ENCODE measurements around the gene FRMPD4.

DNA sequence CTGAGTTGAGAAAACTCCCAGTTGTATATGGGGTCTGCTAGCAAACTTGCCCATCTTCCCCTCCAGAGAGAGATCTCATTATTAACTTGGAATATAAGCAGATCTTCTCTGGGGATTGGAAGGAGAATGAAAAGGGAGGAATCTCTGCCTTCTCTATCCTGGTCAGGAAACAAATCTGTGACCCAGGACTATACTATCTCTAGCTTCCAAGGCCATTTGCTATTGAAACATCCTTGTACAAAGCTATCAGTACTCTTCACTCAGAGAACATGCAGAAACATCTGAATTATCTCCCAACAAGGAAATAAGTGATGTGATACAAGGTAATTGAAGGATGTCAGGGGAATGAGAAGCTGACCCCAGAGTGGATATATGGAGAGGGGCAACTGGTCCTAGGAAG lies 183.8 kb downstream of the FRMPD4 start:
- TF ChIP-seq, protein P1, sequence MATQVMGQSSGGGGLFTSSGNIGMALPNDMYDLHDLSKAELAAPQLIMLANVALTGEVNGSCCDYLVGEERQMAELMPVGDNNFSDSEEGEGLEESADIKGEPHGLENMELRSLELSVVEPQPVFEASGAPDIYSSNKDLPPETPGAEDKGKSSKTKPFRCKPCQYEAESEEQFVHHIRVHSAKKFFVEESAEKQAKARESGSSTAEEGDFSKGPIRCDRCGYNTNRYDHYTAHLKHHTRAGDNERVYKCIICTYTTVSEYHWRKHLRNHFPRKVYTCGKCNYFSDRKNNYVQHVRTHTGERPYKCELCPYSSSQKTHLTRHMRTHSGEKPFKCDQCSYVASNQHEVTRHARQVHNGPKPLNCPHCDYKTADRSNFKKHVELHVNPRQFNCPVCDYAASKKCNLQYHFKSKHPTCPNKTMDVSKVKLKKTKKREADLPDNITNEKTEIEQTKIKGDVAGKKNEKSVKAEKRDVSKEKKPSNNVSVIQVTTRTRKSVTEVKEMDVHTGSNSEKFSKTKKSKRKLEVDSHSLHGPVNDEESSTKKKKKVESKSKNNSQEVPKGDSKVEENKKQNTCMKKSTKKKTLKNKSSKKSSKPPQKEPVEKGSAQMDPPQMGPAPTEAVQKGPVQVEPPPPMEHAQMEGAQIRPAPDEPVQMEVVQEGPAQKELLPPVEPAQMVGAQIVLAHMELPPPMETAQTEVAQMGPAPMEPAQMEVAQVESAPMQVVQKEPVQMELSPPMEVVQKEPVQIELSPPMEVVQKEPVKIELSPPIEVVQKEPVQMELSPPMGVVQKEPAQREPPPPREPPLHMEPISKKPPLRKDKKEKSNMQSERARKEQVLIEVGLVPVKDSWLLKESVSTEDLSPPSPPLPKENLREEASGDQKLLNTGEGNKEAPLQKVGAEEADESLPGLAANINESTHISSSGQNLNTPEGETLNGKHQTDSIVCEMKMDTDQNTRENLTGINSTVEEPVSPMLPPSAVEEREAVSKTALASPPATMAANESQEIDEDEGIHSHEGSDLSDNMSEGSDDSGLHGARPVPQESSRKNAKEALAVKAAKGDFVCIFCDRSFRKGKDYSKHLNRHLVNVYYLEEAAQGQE (IDR thresholded peaks at IDR 0.05) = no peak
- TF ChIP-seq, protein P2, sequence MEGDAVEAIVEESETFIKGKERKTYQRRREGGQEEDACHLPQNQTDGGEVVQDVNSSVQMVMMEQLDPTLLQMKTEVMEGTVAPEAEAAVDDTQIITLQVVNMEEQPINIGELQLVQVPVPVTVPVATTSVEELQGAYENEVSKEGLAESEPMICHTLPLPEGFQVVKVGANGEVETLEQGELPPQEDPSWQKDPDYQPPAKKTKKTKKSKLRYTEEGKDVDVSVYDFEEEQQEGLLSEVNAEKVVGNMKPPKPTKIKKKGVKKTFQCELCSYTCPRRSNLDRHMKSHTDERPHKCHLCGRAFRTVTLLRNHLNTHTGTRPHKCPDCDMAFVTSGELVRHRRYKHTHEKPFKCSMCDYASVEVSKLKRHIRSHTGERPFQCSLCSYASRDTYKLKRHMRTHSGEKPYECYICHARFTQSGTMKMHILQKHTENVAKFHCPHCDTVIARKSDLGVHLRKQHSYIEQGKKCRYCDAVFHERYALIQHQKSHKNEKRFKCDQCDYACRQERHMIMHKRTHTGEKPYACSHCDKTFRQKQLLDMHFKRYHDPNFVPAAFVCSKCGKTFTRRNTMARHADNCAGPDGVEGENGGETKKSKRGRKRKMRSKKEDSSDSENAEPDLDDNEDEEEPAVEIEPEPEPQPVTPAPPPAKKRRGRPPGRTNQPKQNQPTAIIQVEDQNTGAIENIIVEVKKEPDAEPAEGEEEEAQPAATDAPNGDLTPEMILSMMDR (IDR thresholded peaks at IDR 0.05) = no peak
- TF ChIP-seq MAZ (IDR thresholded peaks at IDR 0.05; ENCODE audit: borderline replicate concordance, low read depth, low read length) (no peak), POLR2A (IDR thresholded peaks at IDR 0.05; ENCODE audit: low read length) (no peak)
- TF ChIP-seq, protein P3, sequence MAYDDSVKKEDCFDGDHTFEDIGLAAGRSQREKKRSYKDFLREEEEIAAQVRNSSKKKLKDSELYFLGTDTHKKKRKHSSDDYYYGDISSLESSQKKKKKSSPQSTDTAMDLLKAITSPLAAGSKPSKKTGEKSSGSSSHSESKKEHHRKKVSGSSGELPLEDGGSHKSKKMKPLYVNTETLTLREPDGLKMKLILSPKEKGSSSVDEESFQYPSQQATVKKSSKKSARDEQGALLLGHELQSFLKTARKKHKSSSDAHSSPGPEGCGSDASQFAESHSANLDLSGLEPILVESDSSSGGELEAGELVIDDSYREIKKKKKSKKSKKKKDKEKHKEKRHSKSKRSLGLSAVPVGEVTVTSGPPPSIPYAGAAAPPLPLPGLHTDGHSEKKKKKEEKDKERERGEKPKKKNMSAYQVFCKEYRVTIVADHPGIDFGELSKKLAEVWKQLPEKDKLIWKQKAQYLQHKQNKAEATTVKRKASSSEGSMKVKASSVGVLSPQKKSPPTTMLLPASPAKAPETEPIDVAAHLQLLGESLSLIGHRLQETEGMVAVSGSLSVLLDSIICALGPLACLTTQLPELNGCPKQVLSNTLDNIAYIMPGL (CRISPR knock-in tag; IDR thresholded peaks at IDR 0.05; ENCODE audit: borderline replicate concordance) = no peak
- TF ChIP-seq, protein P4, sequence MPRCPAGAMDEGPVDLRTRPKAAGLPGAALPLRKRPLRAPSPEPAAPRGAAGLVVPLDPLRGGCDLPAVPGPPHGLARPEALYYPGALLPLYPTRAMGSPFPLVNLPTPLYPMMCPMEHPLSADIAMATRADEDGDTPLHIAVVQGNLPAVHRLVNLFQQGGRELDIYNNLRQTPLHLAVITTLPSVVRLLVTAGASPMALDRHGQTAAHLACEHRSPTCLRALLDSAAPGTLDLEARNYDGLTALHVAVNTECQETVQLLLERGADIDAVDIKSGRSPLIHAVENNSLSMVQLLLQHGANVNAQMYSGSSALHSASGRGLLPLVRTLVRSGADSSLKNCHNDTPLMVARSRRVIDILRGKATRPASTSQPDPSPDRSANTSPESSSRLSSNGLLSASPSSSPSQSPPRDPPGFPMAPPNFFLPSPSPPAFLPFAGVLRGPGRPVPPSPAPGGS (IDR thresholded peaks at IDR 0.05) = no peak
- TF ChIP-seq, protein P5, sequence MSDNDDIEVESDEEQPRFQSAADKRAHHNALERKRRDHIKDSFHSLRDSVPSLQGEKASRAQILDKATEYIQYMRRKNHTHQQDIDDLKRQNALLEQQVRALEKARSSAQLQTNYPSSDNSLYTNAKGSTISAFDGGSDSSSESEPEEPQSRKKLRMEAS (IDR thresholded peaks at IDR 0.05) = no peak

All from A549 (cell line).